SH-SY5Y (cell line): ENCODE results near the gene MEOX1.

Experiments used
- GATA2 ChIP-seq: IDR thresholded peaks from 2 replicates; pipeline ENCODE4 v1.6.1; 2011; ENCODE audit warnings: mild to moderate bottlenecking, low read depth, low read length
- GATA3 ChIP-seq: IDR thresholded peaks from 2 replicates; pipeline ENCODE4 v1.6.1; 2011; ENCODE audit warnings: low read depth, mild to moderate bottlenecking, low read length, moderate library complexity

- TF ChIP-seq GATA2, result no peak
- TF ChIP-seq GATA3, result no peak
These were observed 1.7 kb upstream of the MEOX1 start for GRCh38 chr17:43663383-43663782.
